Measurements from ENCODE around the gene PDLIM7.

PDLIM7 gene

DNA sequence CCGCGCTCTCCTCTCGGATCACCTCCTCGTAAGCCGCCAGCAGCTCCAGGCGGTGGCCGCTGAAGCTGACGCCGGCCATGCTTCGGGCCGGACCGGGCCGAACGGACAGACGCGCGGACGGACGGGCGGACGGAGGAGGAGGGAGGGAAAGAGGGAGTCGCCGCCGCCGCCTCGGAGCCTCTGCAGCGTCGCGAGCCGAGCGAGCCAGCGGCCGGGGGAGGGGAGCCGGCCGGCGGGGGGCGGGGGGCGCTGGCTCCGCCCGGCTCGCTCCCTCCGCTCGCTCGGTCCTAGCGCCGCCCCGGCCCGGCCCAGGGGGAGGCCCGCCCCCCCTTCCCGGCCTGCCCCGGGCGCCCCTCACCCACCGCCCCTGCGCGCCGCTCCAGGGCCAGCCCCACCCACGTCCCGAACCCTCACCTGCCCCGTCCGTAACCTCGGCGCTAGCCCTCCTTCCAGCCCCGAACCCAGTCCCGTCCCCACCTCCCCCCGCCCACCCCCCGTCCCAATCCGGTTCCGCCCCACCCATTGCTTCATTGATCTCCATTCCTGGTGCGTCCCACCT is 23.9 kb downstream of the PDLIM7 start, which contains the start of gene DBN1:
TSS of gene DBN1 (minus strand) at position 192 of the 559 bp plus-strand sequence. CDS start at position 79, 113 bp downstream.
- DNase-seq (ENCODE audit: low read depth, low spot score) = no peak

DNA sequence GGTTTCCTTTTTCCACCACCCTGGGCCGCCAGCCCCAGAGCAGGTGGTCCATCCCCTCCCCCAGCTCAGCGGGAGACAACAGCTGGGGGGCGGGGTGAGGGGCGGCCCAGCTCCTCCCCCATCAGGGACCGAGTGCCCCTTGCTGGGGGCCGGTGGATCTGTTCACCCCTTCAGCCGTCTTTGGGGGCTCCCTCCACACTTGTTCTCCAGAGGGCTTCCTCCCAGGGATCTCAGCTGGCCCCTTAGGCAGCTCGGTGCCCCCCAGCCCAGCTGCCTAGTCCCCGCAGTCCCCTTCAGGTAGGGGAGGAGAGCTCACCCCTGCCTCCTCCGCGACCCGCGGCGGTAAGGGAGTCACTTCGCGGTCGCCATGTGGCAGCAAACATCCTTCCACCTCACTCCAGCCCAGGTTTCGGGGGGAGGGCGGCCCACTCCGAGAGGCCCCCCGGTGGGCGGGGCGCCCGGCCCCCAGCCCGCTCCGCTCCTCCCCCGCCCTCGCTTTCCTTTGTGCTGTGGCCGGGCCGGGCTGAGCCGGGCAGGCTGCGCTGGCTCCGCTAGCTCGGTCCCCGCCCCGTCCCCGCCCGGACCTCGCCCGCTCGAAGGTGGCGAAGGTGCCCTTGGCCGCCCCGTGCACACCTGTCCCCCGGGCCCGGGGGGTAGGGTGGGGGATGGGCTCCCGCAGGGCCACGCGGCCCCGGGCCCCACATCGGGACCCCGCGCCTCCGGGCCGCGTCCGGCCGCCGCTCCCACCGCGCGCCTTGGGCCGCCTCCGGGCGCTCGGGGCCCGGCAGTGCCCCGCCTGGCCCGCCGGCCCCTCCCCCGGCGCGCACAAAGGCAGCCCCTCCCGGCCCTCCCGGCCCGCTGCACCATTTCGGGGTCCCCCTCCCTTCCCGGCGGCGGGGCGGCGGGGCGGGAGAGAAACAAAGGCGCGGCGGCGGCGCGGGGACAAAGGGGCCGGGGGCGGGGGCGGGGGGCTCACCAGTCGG is 24.7 kb downstream of the PDLIM7 start:
- DNase-seq (ENCODE audit: low read depth, low spot score) = no peak

DNA sequence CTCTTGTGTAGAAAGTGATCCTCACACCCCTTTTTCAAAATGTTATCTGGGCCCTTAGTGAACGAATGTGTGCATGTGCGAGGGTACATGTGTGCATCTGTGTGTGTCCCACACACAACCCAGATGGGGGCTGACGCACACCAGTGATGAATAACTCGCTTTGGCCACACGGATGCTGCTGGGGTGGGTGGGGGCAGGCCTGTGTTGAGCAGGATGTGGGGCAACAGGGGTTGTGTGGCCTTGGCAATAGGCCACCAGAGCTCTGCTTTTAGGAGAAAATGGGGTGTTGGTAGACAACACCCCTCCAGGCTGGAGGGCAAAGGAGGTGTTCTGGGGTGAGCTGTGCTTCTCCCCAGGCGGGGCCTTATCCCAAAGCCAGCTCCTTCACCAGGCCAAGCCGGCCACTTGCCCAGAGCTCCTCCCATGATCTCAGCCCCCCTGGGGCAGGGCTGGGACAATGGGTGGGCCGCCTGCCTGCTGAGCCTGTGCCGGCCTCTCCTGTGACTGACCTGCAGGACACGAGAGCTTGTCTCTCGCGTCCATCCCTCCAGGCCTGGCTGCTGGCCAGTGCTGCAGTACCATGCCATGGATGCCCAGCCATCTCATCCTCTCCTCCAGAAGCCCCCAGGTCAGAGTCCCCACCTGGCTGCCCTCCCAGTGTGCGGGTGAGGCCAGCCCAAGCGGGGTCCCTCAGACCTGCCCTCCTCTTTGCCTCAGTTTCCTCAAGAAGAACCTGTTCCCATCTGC is 25.6 kb downstream of the PDLIM7 start:
- DNase-seq (ENCODE audit: low read depth, low spot score) = no peak

DNA sequence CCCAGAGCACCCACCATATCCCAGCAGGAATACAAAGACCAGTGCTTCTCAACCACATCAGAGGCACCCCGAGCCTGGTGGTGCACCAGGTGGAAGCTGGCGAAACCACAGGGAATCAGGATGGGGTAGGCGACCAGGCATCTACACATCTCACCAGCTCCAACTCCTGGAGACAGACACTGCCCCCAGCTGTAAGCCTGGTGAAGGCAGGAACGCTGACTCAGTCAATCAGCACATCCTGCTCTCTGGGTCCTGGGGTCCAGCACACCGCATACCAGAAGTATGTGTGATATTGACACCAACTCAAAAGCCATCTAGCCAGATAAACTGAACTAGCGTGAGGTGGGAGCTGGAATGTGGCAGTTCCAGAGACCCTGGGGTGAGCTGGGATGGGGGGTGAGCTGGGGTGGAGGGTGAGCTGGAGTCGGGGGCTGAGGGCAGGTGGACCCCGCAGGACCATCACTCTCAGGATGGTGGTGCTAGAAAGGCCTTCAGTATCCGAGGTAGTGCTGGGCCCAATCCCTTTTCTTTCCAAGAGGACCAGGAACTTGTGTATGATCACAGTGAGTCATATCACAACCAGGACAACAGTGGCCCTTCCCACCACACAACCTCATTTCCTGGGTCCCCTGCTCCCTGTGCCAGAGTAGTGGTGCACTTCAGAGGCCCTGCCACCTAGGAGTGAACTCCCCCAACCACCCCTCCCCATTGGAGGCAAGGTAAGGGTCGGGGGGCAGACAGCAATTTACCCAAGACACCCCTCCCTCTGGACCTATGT is 26.5 kb downstream of the PDLIM7 start:
- no peak for DNase-seq (ENCODE audit: low read depth, low spot score)

DNA sequence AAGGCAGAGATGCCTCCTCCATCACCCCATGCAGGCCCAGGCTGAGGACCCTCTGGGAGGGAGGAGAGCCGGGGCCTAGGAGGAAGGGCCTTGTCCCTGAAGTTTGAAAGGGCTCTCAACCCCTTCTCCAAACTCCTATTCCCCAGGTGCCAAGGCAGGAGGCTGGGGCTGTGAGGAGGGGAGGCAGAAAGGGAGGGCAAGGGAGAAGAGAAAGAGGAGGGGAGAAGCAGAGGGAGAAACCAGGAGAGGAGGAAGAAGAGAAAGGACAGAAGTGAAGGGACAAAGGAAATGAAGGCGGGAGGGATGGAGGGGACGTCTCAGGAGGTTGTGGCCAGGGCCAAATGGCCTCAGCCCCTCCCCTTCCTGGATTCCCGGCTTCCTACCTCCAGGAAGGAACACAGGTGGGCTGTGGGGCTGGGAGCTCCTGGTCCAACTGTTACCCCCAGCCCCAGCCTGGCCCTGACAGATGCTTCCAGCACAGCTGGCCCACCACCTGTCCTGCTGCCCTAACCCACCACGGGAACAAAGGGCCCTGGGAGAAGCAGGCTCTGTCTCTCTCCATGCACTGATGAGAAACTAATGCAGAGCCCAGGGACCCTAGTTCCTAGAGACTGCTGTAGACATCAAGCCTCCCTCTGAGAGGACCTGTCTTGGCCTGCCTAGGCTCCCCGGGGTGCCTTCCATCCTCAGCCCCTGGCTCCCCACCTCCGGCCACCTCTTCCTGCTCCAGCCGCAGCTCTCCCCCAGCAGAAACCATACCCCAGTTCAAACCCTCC is 27.5 kb downstream of the PDLIM7 start:
- no peak for DNase-seq (ENCODE audit: low read depth, low spot score)

DNA sequence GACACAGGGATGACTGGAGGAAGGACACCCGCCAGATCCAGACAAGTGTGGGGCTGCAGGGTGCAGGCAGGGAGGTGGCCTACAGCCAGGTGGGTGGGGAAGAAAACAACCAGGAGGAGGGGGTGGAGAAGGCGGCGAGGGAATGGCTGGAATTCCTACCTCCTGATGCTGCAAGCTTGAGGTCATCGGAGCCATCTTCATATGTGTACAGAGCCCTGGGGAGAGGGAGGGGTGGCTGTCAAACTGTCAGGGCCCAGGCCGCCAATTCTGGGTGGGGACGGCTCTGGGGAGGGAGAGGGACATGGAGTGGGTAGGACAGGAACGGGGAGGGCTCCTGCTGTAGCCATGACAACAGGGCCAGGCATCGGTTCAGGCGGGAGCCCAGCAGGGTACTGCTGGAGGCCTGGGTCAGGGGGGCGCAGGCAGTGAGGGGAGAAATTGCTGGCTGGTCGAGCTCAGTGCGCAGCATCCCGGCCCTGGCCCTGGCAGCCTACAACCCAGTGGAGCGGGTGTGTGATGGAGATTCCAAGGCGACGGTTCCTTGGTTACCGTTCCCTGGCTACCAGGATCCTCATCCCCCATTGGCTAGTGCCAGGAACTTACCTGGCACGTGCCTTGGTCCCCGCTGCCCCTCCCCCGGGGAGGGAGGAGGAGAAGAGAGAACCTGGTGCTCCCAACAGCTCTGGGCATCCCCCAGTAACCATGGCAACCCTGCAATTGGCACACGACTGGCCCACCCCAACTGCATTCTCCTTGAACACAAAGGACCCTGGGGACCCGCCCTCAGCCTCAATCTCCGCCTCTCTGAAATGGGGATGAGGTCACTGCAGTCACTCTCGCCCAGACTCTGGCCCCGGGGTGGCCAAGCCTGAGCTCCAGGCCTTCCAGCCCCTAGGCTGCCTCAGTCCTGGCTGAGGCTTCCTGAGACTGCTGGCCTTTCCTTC is 28.4 kb downstream of the PDLIM7 start:
- no peak for DNase-seq (ENCODE audit: low read depth, low spot score)

DNA sequence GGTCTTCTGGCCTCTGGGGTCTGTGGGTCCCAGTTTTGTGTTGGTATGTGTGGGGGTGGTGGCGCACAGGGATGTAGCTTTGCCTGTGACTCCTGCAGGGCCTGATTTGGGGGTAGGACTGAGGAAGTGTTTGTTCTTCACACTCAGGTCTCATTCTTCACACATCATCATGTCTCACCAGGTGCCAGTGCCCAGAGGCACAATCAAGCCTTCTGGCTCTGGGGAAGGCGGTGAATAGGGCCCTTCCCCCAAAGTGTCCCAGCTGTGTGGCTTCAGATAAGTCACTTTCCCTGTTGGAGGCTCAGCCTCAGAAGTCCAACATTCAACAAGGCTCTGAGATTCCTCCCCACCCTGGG is 29.1 kb downstream of the PDLIM7 start:
- DNase-seq (ENCODE audit: low read depth, low spot score) = no peak

DNA sequence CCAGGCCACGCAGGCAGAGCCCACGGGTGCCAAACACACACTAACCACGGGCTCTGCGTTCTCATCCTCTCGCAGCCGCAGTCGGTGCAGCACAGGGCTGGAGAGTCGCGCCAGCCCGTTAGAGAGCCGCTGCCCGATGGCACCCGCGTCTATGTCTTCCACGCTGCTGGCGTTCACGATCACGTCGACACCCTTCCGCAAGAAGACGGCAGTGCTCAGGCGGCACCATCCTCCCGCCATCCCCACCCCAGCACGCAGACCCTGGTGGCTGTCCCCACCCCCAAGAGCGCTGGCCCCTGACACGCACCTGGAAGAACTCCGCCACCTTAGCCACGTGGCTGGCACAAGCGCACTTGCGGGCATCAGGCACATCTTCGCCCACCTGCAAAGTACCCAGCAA is 30.0 kb downstream of the PDLIM7 start:
- DNase-seq (ENCODE audit: low read depth, low spot score) = no peak

DNA sequence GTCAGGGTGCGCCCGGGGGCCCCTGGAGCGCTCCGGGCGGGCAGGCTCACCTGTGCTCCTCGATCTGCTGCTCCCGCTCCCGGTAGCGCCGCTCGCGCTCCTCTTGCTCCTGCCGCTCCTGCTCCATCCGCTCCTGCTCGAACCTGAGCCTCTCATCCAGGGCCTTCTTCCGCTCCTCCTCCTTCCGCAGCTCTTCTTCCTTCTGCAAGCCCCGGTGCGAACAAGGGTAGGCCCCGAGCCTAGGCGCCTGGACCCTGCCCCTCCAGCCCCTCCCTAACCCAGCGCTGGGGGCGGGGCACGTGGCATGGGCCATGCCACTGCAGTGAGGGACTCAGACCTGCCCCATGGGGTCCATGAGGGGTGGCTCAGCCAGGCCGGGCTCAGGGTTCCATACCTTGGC is 30.5 kb downstream of the PDLIM7 start:
- DNase-seq (ENCODE audit: low read depth, low spot score) = no peak

DNA sequence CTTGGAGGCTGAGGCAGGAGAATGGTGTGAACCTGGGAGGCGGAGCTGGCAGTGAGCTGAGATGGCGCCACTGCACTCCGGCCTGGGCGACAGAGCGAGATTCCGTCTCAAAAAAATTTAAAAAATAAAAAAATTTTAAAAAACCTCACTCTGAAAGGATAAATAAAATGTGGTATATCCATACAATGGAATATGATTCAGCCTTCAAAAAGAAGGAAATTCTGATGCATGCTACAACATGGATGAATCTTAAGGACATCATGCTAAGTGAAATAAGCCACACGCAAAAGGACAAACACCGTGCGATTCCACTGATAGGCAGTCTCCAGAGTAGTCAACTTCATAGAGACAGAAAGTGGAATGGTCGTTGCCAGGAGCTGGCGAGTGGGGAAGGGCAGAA is 32.4 kb downstream of the PDLIM7 start:
- no peak for DNase-seq (ENCODE audit: low read depth, low spot score)

DNA sequence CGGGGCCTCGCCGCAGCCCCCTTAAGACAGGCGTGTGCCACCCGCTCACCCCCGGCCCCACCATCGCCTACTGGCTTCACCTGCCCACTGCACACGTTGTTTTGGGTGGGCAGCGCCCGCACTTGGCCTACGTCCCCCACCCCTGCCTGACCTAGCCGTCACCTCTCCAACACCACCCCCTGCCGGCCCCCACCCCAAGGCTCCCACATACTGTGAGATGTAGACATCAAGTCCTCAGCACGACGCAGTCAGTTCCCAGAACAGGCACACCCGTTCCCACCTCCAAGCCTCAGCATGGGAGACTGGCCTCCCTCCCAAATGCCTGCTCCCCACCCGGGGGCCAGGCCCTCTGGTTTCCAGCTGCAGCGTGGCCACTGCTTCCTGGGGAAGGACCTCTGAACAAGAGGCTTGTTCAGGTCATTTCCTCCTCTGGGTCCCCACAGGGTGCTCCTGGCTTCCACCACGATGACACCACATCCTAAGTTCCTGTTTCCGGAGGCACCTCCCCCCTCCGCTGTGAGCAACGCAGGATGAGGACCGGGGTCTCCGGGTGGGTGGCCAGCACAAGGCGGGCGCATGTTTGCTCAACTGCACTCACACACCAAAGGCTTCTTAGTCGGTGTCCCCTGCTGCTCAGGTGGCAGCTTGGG is 35.3 kb downstream of the PDLIM7 start:
- DNase-seq (ENCODE audit: low read depth, low spot score) = peak; percentile 72

DNA sequence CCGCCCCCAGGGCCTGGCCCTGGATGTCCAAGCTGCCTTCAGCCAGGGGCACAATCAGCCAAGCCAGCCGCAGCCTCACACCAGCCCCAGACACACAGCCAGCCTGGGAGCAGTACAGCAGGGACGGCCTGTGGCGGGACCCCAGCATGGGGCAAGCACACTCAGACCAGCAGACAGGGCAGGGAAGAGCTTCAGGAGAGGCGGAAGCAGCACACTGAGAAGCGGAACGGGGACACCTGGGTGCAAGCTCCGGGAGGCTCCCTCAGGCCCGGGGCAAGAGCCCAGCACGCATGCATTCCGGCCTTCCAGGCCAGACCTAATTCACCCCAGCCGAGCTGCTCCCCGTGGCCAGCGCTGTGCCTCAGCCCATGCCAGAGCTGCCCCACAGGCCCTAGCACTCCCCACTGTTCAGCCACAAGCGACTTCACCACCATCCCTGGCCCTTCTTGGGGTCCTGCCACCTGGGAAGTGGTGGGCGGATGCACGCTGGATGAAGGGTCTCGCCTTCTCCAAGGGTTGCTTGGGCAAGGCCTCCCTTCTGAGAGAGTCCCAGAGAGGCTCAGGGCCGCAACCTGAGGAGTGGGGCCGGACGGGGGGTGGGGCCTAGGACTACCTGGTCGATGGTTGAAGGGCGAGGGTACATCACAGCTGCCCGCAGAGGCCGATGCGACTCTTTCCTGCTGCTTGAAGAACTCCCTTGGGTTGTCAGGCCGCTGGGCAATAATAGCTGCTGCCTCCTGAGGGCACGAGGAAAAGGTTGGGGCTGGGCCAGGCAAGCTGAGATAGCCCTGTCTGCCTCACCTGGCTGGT is 37.4 kb downstream of the PDLIM7 start:
- DNase-seq (ENCODE audit: low read depth, low spot score) = no peak

DNA sequence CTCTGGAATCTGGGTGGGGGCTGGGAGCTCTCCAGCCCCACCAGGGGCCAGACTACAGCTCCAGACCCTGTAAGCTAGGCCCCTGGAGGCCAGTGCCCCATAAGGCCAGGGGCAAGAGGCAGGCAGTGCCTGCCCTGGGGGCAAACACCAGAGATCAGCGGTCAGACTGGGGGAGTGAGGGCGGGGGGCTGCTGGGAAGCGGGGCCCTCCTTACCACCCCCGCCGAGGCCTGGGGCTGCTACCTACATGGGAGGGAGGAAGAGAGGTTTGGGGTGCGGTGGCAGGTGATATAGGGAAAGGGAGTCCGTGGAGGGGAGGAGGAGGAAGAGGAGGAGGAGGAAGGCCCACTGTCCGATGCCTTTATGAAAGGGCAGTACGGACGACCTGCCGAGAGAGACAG is 38.0 kb downstream of the PDLIM7 start:
- DNase-seq (ENCODE audit: low read depth, low spot score) = no peak

DNA sequence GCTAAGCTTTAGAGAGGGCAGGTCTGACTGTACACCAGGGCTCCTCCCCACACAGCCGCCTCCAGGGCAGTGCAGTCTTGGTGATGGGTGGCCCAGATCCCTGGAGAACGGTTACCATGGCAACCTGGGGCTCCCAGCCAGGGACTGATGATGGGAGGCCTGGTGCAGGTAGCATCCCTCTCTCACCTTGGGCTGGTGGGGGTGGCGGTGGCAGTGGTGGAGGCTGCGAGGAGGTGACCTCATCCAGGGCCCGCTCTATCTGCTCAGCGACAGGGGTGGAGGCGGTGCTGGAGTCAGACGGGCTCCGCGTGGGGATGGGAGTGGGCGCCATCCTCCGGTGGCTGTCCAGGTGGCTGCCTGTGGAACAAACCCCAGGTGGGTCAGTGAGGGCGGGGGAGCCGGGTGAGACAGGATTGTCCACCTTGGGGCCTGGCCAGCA is 38.5 kb downstream of the PDLIM7 start:
- no peak for DNase-seq (ENCODE audit: low read depth, low spot score)

DNA sequence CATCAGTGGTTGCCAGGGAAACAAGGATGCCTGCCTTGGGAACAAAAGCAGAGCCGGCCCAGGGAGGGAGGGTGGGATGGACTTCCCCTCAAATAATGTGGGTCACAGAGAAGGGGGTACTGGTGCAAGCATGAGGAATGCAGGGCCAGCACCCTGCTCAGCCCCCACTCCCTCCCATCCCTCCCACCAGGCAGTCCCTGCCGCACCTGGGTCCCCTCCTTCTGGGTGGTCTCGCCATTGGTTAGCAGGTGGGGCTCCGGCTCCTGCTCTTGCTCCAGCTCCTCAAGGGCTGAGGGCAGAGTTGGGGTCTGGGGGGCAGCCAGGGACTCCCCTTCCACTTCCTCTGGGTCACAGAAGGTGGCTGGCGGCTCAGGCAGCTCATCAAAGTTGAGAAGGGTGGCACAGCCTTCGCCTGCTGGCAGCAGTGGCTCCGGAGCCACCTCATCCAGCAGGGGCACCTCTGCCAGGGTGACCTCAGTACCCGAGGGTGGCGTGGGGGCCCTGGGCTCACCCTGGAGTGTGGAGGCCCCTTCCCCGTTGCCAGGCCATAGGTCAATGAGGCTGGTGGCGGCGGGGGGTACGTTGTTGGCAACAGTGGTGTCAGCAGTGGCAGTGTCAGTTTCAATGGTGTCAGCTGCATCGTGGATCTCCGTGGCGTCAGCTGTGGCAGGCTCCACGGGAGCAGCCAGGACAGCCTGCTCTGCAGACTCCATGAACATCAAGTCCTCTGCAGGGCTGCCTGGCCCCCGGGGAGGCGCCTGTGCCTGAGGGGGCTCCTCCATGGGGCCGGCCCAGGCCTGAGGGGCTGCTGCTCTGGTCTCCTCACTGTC is 39.3 kb downstream of the PDLIM7 start:
- no peak for DNase-seq (ENCODE audit: low read depth, low spot score)

DNA sequence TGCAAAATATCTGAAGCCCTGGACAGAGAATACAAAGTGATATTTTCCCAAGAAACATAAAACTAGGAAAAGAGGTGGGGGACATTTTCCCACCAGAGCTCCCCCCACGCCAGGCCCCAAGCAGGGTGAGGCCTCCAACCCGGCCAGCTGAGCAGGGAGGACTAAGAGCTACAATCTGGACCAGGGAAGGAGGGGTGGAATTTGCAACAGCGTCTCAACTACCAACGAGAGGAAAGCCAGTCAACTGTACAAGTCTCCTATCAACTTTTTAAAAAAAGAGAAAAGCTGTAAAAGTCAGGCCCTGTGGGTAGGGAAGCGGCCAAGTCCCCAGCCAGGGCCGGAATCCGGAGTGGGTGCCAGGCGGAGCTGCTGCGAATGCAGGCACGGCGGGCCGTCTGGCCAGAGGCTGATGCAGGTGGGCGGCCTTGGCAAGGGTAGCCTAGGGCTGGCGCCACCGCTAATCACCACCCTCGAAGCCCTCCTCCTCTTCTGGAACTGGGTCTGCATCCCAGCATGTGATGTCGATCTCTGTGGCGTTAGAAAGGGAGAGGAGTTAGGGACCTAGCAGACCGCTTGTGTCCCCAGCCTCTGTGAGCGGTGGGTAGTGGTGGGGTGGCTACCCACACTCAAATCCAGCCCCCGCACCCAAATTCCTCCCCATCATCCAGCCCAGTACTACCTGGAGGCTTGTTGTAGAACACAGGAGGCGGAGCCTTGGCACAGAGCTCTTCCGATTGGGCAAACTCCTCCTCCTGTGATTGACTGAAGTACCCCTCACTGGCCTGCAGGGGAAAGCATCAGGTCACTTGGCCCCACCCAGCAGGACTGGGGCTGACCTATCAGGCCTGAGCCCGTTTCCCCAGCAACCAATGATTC is 40.2 kb downstream of the PDLIM7 start:
- DNase-seq (ENCODE audit: low read depth, low spot score) = peak; percentile 90
